HL-60 (cell line): ENCODE measurements around the gene FRK.
A peak's percentile ranks its signal among the peaks of the same experiment; 100 is the strongest.

Source experiments
- DNase-seq, 2 experiments: peaks; one replicate each; pipeline ENCODE4 v3.0.0-alpha.2; 2010 to 2020; ENCODE audit warnings: low read depth in 1 of 2, low spot score in 1 of 2
- H3K27ac ChIP-seq: fragments of 250-450 bp; sonication (Bioruptor Pico); replicated peaks from 2 replicates; pipeline ENCODE4 v1.5.1; 2020; ENCODE audit warnings: mild to moderate bottlenecking, moderate library complexity
- H3K27me3 ChIP-seq: fragments of 250-450 bp; sonication (Bioruptor Pico); 2 replicates; pipeline ENCODE4 v1.5.1; 2021; ENCODE audit warnings: mild to moderate bottlenecking, moderate library complexity; ENCODE audit not compliant: insufficient read depth, poor library complexity, severe bottlenecking
- H3K4me3 ChIP-seq: replicated peaks from 2 replicates; pipeline ENCODE4 v1.5.1; 2011; ENCODE audit warnings: mild to moderate bottlenecking, control low read depth, low read length; ENCODE audit not compliant: insufficient read depth
- CTCF ChIP-seq: IDR thresholded peaks from one replicate; pipeline ENCODE4 v1.5.1; 2011; ENCODE audit warnings: low read length, control low read depth, inconsistent platforms; ENCODE audit not compliant: insufficient read depth
- GABPA ChIP-seq: IDR thresholded peaks from 2 replicates; pipeline ENCODE4 v1.6.1; 2012; ENCODE audit warnings: low read depth
- POLR2AphosphoS5 ChIP-seq: IDR thresholded peaks from 2 replicates; pipeline ENCODE4 v1.6.1; 2012; ENCODE audit warnings: low read depth
- REST ChIP-seq: IDR thresholded peaks from 2 replicates; pipeline ENCODE4 v1.6.1; 2012; ENCODE audit warnings: low read depth; ENCODE audit not compliant: insufficient replicate concordance
- SPI1 ChIP-seq: IDR thresholded peaks from 2 replicates; pipeline ENCODE4 v1.6.1; 2012; ENCODE audit warnings: low read depth, mild to moderate bottlenecking, borderline replicate concordance

Gene FRK

GRCh38 chr6:116101790-116102189 is 41.1 kb upstream of the FRK start:
- TF ChIP-seq REST (no peak), CTCF (no peak), POLR2AphosphoS5 (no peak), GABPA (no peak)
- Histone ChIP-seq H3K27ac (no peak overlapping the region), H3K27me3 (no peaks in the 10 kb centered on the region), H3K4me3 (peak overlapping the region; percentile 71)
- no peak for DNase-seq

- no peak for TF ChIP-seq CTCF
- TF ChIP-seq REST, result no peak
- TF ChIP-seq POLR2AphosphoS5, result no peak
- TF ChIP-seq GABPA, result no peak
- TF ChIP-seq SPI1, result no peak
- Histone ChIP-seq H3K4me3 (peak overlapping the region; percentile 71), H3K27ac (peak overlapping the region; percentile 80), H3K27me3 (no peaks in the 10 kb centered on the region)
- DNase-seq, result no peak
Observed at GRCh38 chr6:116101302-116101718, 40.6 kb upstream of the FRK start.

GRCh38 chr6:116100419-116101301 is 40.0 kb upstream of the FRK start, which contains the start of gene NT5DC1:
TSS of gene NT5DC1 (plus strand) at chr6:116100853. CDS start at chr6:116100931, 78 bp downstream.
- Histone ChIP-seq H3K4me3 (peak within 1 kb of the TSS; percentile 71), H3K27ac (peak within 1 kb of the TSS; percentile 80), H3K27me3 (no peaks in the 10 kb centered on the region)
- no peak for TF ChIP-seq CTCF
- TF ChIP-seq GABPA, result peak; percentile 65
- peak; percentile 51 for TF ChIP-seq REST
- peak; percentile 80 for TF ChIP-seq POLR2AphosphoS5
- peak; percentile 49; the same call in 1 of the 2 replicates for TF ChIP-seq SPI1
- peak; percentile 39 to 88 for DNase-seq
